Astrocyte (in vitro differentiated cells and primary cell): ENCODE results near the gene AZIN2.

Source experiments
- EZH2 ChIP-seq: IDR thresholded peaks from 2 replicates; pipeline ENCODE4 v1.6.1; 2012; ENCODE audit warnings: mild to moderate bottlenecking, low read length, inconsistent platforms; ENCODE audit not compliant: insufficient read depth
- TF ChIP-seq, protein P1 (sequence below): IDR thresholded peaks from 2 replicates; pipeline ENCODE4 v1.5.1; 2011; ENCODE audit warnings: low read depth, mild to moderate bottlenecking, inconsistent platforms, low read length, moderate library complexity; ENCODE audit not compliant: insufficient read depth

DNA sequence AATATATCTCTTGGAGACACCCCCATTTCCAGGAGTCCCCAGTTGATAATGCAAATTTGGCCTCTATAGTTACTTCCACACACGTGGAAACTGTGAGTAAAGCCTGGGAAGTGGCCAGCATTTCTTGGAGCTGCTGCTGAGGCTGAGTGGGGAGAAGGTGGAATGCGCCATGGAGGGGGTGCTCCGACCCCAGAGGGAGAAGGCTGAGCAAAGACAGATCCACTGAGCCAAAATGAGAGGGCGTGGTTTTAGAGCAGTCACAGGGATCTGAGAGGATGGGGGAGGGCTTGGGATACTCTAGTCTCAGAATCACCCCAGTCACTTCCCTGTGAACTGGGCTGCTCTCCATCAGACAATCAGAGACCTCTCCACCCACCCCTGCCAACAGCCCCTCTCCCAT is 62.2 kb downstream of the AZIN2 start:
- TF ChIP-seq, protein P1, sequence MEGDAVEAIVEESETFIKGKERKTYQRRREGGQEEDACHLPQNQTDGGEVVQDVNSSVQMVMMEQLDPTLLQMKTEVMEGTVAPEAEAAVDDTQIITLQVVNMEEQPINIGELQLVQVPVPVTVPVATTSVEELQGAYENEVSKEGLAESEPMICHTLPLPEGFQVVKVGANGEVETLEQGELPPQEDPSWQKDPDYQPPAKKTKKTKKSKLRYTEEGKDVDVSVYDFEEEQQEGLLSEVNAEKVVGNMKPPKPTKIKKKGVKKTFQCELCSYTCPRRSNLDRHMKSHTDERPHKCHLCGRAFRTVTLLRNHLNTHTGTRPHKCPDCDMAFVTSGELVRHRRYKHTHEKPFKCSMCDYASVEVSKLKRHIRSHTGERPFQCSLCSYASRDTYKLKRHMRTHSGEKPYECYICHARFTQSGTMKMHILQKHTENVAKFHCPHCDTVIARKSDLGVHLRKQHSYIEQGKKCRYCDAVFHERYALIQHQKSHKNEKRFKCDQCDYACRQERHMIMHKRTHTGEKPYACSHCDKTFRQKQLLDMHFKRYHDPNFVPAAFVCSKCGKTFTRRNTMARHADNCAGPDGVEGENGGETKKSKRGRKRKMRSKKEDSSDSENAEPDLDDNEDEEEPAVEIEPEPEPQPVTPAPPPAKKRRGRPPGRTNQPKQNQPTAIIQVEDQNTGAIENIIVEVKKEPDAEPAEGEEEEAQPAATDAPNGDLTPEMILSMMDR = no peak
- no peak for TF ChIP-seq EZH2
